PFSK-1 (cell line): ENCODE data around the gene RGL2. TPM values are rescaled to one million over a fixed set of nuclear protein-coding genes. Genes with fewer than 3 reads are reported as not detected.

ENCODE experiments used
- FOXP2 ChIP-seq: optimal IDR thresholded peaks from 2 replicates; pipeline ENCODE3; 2011; ENCODE audit warnings: borderline replicate concordance, control low read depth, inconsistent platforms; ENCODE audit not compliant: insufficient read depth; ENCODE audit errors: extremely low read length, extremely low read depth
- POLR2AphosphoS5 ChIP-seq: IDR thresholded peaks from 2 replicates; pipeline ENCODE4 v1.6.1; 2012; ENCODE audit warnings: low read depth, mild to moderate bottlenecking, control low read depth, low read length, moderate library complexity
- SIN3A ChIP-seq: IDR thresholded peaks from 2 replicates; pipeline ENCODE4 v1.6.1; 2012; ENCODE audit warnings: mild to moderate bottlenecking, low read length, moderate library complexity, borderline replicate concordance; ENCODE audit not compliant: insufficient read depth
- TAF1 ChIP-seq: IDR thresholded peaks from 2 replicates; pipeline ENCODE4 v1.6.1; 2012; ENCODE audit warnings: low read length, control low read depth, borderline replicate concordance; ENCODE audit not compliant: insufficient read depth
- polyA plus RNA-seq: library from polyadenylated mRNA; unstranded; fragments of >200 nt; gene quantifications from one replicate; pipeline ENCODE4 v1.2.1, GENCODE V29; 2012; ENCODE audit warnings: low read depth, missing spikeins; ENCODE audit not compliant: insufficient read length
- TF ChIP-seq, protein P1 (sequence below), 2 experiments: IDR thresholded peaks; 2 replicates each; pipeline versions ENCODE4 v1.6.1 to v1.8.0; 2011 to 2012; ENCODE audit warnings: low read depth in 2 of 2, low read length in 2 of 2, control low read depth in 1 of 2, inconsistent platforms in 1 of 2, mild to moderate bottlenecking in 1 of 2, moderate library complexity in 1 of 2; ENCODE audit not compliant: insufficient read depth in 1 of 2

The RGL2 gene, protein sequence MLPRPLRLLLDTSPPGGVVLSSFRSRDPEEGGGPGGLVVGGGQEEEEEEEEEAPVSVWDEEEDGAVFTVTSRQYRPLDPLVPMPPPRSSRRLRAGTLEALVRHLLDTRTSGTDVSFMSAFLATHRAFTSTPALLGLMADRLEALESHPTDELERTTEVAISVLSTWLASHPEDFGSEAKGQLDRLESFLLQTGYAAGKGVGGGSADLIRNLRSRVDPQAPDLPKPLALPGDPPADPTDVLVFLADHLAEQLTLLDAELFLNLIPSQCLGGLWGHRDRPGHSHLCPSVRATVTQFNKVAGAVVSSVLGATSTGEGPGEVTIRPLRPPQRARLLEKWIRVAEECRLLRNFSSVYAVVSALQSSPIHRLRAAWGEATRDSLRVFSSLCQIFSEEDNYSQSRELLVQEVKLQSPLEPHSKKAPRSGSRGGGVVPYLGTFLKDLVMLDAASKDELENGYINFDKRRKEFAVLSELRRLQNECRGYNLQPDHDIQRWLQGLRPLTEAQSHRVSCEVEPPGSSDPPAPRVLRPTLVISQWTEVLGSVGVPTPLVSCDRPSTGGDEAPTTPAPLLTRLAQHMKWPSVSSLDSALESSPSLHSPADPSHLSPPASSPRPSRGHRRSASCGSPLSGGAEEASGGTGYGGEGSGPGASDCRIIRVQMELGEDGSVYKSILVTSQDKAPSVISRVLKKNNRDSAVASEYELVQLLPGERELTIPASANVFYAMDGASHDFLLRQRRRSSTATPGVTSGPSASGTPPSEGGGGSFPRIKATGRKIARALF
- polyA plus RNA-seq, result 34.9 TPM

DNA sequence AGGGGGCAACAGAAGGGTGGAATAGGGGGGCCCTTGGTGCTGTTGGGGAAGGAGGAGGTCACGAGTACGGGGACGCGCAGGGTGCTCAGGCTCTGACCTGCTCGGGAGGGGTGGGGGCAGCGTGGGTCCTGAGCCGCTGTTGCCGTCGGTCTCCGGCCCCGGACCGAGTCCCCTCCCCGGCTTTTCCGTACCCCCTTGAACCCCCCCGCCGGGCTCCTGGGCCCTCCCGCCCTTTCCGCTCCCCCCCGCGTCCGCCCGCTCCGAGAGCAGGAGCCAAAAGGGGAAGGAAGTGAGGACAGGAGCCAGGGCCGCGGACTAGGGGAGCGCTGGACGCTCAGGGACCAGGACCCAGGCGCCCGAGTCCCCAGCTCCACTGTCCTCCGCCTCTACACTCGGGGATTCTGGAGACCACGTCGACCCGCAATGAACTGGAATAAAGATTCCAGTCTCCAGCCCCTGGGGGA, at the start of gene RGL2:
TSS of gene RGL2 (minus strand) at position 170 of the 464 bp plus-strand sequence. CDS start 332 bp downstream, outside the sequence.
- TF ChIP-seq POLR2AphosphoS5, result no peak
- TF ChIP-seq SIN3A, result no peak
- TF ChIP-seq TAF1, result no peak
- TF ChIP-seq, protein P1, sequence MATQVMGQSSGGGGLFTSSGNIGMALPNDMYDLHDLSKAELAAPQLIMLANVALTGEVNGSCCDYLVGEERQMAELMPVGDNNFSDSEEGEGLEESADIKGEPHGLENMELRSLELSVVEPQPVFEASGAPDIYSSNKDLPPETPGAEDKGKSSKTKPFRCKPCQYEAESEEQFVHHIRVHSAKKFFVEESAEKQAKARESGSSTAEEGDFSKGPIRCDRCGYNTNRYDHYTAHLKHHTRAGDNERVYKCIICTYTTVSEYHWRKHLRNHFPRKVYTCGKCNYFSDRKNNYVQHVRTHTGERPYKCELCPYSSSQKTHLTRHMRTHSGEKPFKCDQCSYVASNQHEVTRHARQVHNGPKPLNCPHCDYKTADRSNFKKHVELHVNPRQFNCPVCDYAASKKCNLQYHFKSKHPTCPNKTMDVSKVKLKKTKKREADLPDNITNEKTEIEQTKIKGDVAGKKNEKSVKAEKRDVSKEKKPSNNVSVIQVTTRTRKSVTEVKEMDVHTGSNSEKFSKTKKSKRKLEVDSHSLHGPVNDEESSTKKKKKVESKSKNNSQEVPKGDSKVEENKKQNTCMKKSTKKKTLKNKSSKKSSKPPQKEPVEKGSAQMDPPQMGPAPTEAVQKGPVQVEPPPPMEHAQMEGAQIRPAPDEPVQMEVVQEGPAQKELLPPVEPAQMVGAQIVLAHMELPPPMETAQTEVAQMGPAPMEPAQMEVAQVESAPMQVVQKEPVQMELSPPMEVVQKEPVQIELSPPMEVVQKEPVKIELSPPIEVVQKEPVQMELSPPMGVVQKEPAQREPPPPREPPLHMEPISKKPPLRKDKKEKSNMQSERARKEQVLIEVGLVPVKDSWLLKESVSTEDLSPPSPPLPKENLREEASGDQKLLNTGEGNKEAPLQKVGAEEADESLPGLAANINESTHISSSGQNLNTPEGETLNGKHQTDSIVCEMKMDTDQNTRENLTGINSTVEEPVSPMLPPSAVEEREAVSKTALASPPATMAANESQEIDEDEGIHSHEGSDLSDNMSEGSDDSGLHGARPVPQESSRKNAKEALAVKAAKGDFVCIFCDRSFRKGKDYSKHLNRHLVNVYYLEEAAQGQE (IDR thresholded peaks at IDR 0.05; ENCODE audit: insufficient read depth in 1 of 2, low read depth in 2 of 2, low read length in 2 of 2), result no peak
- no peak for TF ChIP-seq FOXP2

DNA sequence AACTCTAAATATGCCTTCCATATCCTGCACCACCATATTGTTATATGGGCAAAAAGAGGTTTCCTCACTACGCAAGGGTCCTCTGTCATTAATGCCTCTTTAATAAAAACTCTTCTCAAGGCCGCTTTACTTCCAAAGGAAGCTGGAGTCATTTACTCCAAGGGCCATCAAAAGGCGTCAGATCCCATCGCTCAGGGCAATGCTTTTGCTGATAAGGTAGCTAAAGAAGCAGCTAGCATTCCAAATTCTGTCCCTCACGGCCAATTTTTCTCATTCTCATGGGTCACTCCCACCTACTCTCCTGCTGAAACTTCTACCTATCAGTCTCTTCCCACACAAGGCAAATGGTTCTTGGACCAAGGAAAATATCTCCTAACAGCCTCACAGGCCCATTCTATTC, 49.1 kb upstream of the RGL2 start:
- TF ChIP-seq, protein P1 (IDR thresholded peaks at IDR 0.05; ENCODE audit: insufficient read depth in 1 of 2, low read depth in 2 of 2, low read length in 2 of 2), result no peak
- no peak for TF ChIP-seq SIN3A
- no peak for TF ChIP-seq FOXP2
- no peak for TF ChIP-seq TAF1
- no peak for TF ChIP-seq POLR2AphosphoS5

DNA sequence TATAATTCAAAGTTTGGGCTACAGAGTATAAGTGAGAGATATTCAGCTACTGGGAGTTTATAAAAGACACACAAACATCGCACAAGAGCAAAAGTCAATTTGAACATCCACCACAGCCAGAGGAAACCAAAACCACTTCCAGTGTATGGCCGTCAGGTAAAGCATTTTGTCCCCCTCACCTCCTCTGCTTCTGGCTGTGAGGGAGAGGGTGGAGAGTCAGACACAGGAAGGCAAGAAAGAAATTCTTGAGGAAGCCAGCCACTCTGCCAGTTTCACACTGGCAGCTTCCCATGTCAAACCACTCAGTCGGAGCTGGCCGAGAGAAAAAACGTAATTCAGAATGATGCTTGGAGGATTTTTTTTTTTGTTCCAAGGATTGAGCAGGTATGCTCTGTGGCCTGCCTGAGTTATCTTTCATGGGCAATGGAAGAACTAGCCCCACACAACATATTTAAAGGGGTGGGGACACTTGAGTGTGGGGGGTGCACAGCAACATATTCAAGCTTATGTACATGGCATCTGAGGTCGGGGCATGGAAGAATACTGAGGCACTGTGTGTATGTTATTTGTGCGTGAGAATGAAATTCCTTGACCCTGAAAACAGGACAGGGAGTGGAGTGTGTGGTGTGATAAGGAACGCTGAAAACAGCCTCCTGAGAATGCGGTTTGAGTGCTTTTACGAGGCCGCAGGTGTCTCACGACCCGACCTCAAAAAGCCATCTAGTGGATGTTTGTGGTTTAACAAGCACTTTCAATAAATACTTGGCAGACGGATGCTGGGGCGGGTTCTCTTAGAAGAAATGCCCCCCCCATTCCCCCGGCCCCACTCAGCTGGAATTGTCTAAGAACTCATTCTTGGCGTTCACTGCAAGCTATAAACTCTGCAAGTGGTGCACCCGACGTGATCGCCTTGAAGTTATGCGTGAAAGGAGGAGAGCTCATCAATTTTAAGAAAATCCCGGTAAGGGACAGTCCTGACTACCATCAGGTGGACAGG, 46.3 kb upstream of the RGL2 start:
- TF ChIP-seq SIN3A (no peak), FOXP2 (no peak), TAF1 (no peak)
- TF ChIP-seq, protein P1 (IDR thresholded peaks at IDR 0.05; ENCODE audit: insufficient read depth in 1 of 2, low read depth in 2 of 2, low read length in 2 of 2), result no peak

DNA sequence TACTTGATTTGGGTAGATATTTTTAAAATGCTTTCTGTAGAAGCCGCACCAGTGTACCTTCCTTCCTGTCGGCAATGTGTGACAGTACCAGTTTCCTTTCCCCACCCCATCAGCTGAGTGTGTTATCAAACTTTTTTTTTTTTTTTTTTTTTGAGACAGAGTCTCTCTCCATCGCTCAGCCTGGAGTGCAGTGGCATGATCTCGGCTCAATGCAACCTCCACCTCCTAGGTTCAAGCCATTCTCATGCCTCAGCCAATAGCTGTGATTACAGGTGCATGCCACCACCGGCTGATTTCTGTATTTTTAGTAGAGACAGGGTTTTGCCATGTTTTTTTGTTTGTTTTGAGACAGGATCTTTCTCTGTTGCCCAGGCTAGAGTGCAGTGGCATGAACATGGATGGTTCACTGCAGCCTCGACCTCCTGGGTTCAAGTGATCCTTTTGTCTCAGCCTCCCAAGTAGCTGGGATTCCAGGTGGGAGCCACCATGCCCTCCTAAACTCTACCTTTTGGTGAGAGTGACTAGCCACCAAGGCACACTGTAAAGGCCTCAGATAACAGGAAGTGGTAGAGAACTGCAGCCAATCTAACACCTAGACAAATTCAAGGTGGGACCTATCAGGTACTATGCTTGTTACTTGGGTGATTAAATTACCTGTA, 45.3 kb upstream of the RGL2 start:
- TF ChIP-seq FOXP2 (no peak), POLR2AphosphoS5 (no peak), SIN3A (no peak), TAF1 (no peak)
- TF ChIP-seq, protein P1 (IDR thresholded peaks at IDR 0.05; ENCODE audit: insufficient read depth in 1 of 2, low read depth in 2 of 2, low read length in 2 of 2), result no peak
